AML-193 (cell line): ENCODE results near the gene PARVG.
"Not testable (repeated sequence)": the region's sequence is repeated elsewhere in the genome, so short reads cannot be mapped to it uniquely, and the experiment has no call there.

Experiments
- DNase-seq, 2 experiments: peaks; one replicate each; lab custom pipeline; 2025; lab: John Stamatoyannopoulos, UW

PARVG gene

GRCh38 chr22:44211946-44212930 is 31.5 kb downstream of the PARVG start:
- DNase-seq, result no peak

- no peak for DNase-seq
Measured at GRCh38 chr22:44212936-44213335, 32.2 kb downstream of the PARVG start.

DNA sequence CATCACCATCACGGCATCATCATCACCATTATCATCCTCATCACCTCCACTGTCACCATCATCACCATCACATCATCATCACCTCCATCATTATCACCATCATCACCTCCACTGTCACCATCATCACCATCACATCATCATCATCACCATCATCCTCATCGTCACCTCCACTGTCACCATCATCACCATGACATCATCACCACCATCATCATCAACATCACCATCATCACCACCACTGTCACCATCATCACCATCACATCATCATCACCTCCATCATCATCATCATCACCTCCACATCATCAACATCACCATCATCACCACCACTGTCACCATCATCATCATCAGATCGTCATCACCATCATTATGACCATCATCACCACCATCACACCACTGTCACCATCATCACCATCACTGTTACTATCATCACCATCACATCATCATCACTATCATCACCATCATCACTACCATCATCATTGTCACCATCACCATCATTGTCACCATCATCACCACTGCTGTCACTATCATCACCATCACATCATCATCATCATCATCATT is 32.8 kb downstream of the PARVG start:
- DNase-seq, result no peak

DNA sequence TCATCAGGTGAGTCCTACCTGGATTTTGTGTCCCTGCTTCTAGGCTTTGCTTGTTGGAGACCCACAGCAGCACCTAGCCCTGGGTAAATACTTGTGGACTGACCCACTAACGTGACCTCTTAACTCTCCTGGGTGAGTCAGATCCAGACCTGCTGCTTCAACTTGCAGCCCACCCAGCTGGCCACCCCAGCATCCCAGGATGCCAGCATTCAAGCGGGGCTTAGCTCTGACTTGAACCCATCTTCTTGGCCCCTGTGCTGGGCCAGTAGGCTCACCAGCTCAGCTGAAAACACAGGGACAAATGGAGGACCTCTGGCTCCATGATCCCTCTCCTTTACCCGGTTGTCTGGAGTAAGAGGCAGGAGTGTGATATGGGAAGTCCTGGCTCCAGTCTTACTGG is 33.5 kb downstream of the PARVG start:
- DNase-seq, result no peak

DNA sequence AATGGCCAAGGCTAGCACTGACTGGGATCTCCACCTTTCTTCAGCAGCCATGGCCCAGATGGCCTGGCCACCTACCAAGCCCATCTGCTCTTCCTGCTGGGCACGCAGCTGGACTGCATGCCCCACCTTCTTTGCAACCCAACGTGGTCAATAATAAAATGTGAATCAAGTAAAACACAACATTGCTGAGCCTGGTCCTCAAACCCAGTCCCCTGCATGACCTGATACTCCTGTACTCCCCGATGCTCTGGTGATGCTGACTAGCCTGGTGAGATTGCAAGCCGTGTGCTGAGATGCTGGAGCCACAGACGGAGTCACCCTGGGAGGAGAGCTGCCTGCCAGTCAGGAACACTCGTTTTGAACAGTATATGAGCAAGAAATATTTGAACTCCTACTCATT is 34.0 kb downstream of the PARVG start:
- no peak for DNase-seq

DNA sequence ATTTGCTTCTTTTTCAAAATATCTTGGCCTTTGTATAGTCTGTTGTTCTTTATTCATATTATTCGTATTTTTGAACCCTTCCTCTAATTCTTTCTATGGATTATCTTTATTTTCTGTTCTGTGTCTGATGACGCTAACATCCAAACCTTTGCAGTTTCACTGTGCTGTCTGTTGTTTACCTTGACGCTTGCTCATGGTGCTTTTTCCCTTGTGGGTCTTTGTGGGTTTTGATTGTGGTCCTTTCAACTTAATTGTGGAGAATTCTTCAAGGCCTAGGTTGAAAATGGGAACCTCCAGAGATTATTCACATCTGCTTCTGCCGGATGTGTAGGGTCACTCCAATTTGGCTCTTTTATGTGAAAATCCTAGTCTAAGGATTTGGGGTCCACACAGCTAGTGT is 34.6 kb downstream of the PARVG start:
- no peak for DNase-seq

DNA sequence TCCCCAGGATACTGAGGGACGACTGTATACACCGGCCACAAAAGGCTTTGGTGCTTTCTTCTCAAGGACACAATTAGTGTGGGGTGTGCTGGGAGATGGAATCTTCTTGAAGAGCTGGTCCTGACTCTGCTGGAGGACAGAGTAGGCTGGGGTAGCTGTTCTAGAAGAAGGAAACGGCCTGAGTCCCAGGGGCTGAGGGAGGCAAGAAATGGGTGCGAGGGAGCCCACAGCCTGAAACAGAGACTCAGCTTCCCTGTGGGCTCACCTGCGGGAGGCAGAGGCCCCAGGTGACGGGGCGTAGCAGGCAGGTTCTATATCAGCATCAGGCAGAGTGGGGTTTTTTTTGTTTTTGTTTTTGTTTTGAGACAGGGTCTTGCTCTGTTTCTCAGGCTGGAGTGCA is 36.6 kb downstream of the PARVG start:
- DNase-seq, result no peak

GRCh38 chr22:44218071-44218470 is 37.3 kb downstream of the PARVG start:
- no peak for DNase-seq

DNA sequence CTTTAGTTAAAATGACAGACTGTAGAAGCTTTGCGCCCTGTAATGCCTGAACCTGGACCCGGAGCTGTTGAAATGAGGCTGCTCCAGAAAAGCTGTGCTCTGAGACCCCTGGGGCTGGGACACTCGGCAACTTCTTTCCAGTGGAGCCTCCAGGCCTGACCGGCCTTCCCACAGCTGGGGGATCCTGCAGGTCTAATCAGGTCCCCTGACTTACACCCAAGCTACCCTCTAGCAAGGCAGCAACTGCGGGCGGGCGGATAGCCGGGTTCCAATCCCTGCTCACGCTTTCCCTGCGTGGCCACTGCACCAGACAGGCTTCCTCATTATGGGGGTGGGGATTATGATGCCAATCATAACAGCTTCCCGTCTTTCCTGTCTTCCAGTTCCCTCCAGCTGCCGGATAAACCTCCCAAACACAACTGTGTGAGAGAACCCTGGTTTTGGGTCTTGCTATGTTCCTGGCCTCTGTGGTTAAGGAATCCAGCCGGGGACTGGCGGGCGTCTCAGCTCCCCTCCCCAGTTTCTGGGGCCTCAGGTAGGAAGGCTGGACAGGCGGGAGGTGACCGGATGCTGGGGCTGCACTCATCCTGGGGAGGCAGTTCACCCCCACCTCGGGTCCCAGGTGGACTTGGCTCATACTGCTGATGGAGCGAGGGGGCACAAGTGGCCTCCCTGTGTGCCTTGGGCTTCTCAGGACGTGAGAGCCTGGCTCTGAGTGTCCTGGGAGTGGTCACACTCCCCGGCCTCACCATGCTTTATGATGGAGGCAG is 38.6 kb downstream of the PARVG start:
- DNase-seq, result no peak

DNA sequence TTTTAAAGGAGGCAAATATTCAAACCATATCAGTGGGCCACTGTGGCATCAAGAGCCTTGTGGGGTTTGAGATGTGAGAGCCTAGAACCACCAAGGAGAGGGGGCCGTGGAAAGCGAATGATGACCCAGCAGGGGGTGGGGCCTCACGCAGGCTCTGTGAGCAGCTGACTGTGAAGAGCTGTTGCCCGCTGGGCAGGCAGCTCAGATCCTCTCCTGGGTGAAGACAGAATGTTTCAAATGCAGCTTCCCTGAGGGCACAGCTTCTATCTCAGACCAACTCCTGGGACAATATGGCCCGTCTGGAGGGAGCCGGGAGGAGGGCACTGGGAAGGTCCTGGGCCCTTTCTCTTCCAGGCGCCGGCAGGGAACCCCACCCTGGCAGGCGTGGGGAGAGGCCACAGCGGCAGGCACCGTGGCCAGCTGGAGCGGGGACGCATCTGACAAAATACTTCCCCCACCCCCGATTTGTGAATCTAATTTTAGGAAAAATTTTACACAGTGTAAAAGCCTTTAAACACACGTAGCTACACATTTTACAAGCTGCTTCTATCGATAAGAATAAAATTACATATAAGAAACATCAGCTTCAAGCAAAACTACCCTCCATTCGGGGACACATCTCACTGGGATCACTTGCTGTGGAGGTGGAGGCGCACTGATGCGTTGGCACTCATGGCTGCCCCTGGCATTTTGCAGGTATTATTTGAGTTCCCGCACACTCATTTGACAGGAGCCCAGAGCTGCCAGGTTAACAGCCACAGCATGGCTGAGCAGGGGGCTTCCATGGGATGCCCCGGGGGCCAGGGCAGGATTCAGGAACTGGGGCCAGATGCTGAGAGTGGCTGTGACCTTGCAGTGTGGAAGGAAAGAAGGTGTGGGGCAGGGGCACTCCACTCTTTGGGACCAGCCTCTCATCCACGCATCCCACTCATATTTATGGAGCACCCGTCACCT is 40.3 kb downstream of the PARVG start:
- DNase-seq, result no peak

DNA sequence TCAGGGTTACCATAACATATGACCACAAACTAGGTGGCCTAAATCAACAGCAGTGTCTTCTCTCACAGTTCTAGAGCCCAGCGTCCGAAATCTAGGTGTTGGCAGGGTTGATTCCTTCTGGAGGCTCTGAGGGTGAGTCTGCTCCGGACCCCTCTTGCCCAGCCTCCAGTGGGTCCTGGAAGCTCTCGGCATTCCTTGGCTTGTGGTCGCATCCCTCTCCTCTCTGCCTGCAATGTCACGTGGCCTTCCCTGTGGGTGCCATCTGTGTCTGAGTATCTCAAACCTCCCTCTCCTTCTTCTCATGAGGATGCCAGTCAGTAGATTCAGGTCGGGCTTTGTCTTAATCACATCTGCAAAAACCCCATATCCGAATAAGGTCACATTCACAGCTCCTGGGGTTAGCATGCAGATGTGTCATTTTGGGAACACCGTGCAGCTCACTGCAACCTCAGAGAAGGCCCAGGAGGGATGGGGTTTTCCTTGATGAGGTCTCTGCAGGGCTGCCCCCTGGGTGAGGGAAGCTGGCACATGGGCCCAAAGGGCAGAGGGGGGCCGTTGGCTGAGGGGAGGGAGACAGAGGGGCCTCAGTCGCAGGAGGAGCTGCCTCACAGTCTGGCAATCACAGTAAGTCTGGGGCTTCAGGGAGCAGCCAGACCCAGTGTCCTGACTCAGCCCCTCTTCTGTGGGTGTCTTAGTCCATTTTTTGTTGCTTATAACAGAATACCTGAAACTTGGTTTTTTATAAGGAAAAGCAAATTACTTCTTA is 41.2 kb downstream of the PARVG start:
- no peak for DNase-seq

GRCh38 chr22:44224166-44224565 is 43.4 kb downstream of the PARVG start:
- no peak for DNase-seq

GRCh38 chr22:44225091-44225689 is 44.5 kb downstream of the PARVG start:
- DNase-seq, result no peak

DNA sequence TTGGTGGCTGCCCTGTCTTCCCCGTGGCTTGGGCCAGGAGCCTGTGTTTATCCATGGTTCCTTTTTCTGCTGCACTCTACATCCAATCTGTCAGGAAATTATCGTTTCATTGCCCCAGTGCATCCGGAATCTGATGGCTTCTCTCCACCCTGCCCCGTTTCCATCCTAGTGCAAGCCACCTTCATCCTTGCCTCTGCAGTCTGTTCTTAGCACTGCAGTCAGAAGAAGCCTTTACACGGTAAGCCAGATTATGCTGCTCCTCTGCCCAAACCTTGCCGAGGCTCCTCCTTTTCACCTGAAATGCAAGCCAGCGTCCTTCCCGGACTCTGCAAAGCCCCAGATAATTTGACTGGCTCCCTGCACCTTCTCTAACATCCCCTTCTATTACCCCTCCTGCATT is 45.1 kb downstream of the PARVG start:
- no peak for DNase-seq

GRCh38 chr22:44229331-44229730 is 48.6 kb downstream of the PARVG start:
- no peak for DNase-seq

DNA sequence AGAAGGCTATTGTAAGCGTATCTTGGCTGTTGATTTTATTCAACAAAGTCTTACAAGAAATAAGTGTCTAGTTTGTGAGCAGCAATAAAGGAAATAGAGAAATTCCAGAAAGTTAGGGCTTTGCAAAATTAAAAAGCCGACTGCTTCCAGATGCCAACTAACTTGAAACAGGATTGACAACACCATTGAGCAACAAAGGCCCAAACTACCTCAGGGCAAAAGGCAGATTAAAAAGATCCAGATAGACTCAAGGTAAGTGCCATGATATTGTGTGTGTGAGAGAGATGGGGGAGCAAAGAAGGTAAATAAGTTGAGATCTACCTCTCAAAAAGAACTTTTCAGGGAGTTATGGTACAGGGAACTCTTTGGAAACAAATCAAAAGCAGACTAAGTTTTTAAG is 49.1 kb downstream of the PARVG start:
- no peak for DNase-seq

- no peak for DNase-seq
Measured at GRCh38 chr22:44231233-44231632, 50.5 kb downstream of the PARVG start.

DNA sequence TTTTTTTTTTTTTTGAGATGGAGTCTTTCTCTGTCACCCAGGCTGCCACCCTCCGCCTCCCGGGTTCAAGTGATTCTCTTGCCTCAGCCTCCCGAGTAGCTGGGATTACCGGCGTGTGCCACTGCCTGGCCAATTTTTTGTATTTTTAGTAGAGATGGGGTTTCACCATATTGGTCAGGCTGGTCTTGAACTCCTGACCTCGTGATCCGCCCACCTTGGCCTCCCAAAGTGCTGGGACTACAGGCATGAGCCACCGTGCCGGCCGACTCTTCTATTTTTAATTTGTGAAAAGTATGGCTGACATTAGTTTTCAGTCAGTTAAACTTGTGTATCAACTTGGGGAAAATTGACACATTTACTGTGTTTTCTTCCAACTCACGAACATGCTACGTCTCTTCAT is 53.6 kb downstream of the PARVG start:
- DNase-seq, result not testable (repeated sequence)

DNA sequence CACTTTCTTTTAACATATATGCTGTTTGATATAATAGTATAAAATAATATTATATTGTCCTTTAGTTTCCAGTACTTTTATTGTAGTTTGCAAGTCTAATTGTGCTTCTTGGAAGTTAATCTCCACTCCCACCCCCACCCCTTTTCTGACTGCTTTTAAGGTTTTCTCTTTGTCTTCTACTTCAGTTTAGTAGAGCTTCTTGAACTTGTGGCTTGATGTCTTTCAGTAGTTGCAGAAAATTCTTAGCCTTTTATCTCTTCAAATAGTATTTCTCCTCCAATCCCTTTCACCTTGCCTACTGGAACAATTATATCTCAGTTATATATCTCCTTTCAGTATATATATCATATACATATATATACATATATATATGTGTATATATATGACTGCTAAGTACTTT is 56.6 kb downstream of the PARVG start:
- DNase-seq, result no peak

DNA sequence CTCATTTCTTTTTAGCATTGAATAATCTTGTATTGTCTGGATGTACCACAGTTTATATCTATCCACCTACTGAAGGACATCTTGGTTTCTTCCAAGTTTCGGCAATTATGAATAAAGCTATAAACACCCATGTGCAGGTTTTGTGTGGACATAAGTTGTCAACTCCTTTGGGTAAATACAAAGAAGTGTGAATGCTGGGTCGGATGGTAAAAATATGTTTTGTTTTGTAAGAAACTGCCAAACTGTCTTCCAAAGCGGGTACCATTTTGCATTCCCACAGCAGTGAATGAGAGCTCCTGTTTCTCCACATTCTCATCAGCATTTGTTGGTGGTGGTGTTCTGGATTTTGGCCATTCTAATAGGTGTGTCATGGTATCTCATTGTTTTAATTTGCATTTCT is 60.4 kb downstream of the PARVG start:
- DNase-seq, result not testable (repeated sequence)
